C4-2B (cell line): ENCODE results near the gene AMDHD2.
A peak's percentile ranks its signal among the peaks of the same experiment; 100 is the strongest.

ENCODE experiments used
- ZFX ChIP-seq: fragments of 450-650 bp; IDR thresholded peaks from 2 replicates; pipeline ENCODE4 v1.6.1; 2017
- TF ChIP-seq, protein P1 (sequence below): fragments of 450-650 bp; conservative IDR thresholded peaks from 2 replicates; pipeline ENCODE4 v1.5.1; 2017; ENCODE audit warnings: mild to moderate bottlenecking

DNA sequence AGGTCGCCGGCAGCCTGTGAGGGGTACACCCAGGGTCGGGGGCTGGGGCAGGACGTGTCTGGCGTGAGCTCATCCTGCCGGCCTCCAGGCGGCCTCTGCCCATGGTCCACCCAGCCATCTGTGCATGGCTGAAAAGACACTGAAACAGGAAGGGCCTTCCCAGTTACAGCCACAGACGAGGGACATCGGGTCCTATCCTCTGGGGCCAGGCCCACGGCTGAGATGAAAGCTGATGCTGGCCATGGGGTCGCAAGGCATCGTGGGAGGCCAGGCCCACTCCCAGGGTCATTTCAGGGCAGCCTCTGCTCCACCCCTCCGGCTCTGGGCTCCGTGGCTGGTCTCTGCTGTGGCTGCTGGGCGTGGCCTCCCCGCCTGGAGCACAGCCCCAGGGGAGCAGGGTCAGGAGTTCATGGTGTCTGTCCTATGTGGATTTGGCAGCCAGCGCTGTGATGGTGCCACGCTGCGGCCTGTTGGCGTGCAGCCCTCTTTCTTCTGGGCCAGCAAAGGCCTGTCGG, 23.0 kb upstream of the AMDHD2 start:
- TF ChIP-seq, protein P1, sequence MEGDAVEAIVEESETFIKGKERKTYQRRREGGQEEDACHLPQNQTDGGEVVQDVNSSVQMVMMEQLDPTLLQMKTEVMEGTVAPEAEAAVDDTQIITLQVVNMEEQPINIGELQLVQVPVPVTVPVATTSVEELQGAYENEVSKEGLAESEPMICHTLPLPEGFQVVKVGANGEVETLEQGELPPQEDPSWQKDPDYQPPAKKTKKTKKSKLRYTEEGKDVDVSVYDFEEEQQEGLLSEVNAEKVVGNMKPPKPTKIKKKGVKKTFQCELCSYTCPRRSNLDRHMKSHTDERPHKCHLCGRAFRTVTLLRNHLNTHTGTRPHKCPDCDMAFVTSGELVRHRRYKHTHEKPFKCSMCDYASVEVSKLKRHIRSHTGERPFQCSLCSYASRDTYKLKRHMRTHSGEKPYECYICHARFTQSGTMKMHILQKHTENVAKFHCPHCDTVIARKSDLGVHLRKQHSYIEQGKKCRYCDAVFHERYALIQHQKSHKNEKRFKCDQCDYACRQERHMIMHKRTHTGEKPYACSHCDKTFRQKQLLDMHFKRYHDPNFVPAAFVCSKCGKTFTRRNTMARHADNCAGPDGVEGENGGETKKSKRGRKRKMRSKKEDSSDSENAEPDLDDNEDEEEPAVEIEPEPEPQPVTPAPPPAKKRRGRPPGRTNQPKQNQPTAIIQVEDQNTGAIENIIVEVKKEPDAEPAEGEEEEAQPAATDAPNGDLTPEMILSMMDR = no peak
- TF ChIP-seq ZFX = peak; percentile 29; the same call in 1 of the 2 replicates
